GM18870 (cell line): Measurements from ENCODE around the gene SPCS1.

Source experiments
- ATAC-seq: cut with Tn5 transposase; IDR thresholded peaks from one replicate; pipeline ENCODE4 v1.9.1; 2021; ENCODE audit warnings: moderate library complexity; ENCODE audit not compliant: unreplicated experiment

Gene SPCS1

GRCh38 chr3:52694528-52695189 is 11.2 kb upstream of the SPCS1 start:
- ATAC-seq: no peak

DNA sequence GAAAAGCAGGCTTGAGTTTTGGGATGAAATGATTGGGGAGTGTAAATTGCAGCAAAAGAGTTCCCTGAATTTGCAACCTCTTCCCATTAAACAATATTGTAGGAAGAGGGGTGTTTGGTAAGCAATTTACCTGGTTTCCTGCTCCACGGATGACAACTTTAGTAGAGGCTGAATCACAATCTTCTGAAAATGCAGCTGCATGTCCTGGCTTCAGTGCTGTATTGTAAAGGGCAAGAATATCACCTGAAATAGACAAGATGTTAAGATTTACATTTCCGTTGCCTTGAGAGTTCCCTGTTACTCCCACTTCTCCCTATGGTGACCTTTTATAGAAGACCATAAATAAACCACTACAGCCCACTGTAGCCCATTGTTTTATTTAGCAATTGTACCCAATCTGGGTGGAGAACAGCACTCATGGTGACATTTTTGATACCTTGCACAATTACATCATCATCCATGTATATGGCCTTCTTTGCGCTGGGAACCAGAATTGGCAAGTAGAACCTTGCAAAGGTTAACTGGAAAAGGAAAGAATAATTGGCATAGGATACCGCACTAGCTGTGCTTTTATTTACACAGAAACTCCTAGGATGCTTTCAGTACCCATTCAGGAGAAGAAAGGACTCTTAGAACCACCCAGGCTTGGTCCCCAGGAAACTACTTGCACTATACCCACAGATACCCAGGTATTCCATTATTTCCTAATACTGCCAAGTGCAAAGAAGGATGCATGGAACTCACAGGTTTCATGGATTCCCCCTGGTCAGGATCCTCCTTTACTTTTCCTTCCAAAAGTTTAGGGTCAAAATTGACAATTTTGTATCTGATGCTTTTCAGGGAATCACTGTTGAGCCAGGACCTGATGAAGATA is 9.9 kb upstream of the SPCS1 start:
- ATAC-seq: no peak

DNA sequence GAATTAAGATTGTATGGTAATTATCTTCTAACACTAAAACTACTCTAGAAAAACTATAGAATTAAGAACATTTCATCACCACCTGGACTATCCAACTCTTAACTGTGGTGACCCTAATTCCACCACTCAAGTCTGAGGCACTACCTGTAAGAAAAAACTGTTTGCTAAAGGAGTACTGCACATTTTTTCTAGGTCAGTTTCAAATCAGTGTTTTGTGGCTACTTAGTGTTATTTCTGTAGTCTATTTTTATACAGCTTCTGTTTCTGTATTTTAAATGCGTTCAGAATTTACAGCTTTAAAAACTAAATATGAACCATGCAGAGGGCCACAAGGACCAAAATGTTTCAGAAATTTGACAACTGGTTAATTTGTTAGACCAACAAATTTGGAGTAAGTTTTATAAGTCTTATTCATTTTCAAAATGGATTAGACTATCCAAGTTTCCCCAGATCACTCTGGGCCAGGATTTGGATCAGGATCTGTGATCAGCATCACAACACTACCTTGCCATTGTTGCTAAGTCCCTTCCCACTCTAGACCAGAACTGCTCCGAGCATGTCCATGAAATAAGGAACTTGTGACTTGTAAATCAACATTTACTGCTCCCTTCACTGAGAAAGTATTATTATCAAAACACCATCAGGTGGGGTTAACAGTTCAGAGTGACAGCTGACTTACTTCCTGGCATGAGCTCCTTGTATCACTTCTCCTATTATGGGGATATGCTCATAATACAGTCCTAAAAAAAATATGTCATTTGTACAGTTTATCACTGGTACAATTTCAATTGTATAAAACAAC is 8.9 kb upstream of the SPCS1 start:
- no peak for ATAC-seq

DNA sequence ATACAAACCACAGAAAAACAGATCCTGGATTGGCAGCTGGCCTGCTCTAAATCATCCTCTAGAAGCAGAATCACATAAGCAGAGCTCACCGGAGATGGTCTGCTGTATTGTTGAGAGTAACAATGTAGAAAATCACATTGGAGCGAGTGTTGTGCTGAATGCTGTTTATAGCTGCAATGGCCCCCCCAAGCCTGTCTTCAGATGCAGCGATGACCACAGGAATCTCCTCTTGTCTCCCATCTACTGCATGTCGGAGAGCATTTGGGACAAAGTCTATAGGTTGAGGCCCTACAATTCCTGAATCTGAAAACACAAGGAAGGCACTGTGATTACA is 8.3 kb upstream of the SPCS1 start:
- no peak for ATAC-seq

DNA sequence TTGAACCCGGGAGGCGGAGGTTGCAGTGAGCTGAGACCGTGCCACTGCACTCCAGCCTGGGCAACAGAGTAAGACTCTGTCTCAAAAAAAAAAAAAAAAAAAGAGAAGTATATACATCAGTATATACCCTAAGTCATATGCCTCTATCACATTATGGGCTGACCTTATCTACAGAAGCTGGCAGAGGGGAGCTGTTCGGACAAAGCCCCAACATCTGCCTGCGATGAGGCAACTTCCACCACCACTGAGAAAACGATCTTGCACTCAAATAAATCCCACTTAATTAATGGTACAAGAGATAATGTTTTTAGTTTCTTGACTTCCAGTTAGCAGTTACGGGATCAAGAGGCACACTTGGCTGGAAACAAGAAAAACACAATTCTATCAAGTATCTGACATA is 2.6 kb upstream of the SPCS1 start:
- ATAC-seq: no peak

DNA sequence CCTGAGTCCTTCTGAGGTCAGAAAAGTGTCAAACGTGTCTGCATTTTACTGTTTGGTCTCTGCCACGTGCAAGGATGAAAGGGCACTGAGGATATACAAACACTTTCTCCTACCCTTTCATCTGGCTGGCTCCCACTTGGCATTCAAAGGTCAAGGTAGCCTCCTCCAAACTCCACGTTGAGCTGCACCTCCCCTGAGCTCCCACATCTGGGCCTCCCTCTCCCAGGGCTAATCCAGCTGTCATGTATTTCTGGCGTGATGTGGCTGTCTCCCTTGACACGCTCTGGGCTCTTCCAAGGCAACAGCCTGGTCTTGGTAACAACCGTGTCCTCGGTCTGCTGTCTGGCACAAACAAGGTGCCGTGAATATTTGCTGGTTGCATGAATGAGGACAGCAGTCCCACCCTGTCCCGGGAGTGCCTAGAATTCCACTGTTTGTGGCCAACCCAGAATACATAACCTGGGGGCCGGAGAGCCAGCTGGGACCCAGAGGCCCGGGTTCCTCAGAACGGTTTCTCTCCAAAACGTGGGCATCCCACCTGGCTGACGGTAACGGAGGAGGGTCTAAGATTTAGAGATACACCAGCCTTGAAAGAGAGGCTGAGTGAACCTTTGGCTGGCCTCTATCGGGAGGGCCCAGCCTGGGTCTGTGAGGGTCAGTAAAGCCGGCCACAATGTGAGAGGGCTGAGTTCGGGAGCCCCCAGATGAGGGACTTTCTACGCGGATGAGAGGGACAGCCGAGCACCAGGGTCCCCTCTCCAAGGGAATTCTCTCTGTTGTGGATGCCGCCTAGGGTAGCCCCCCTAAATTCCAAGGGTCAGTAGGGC is 1.1 kb upstream of the SPCS1 start:
- ATAC-seq: peak; percentile 8

DNA sequence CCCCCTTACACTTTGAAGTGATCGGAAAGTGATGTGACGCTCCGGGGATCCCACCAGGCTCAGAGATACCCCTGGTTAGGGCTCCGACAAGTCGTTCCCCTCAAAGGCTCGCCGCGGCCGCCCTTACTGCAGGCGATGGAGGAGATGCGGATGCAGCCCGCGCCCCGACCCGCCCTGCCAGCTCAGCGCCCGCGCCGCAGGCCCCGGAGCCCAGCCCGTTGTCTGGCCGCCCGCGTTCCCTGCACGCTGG is 543 bp upstream of the SPCS1 start:
- ATAC-seq: peak; percentile 18

GRCh38 chr3:52707585-52707984 is 1.7 kb downstream of the SPCS1 start:
- no peak for ATAC-seq

- no peak for ATAC-seq
These were observed 4.6 kb downstream of the SPCS1 start for GRCh38 chr3:52710512-52710911.

DNA sequence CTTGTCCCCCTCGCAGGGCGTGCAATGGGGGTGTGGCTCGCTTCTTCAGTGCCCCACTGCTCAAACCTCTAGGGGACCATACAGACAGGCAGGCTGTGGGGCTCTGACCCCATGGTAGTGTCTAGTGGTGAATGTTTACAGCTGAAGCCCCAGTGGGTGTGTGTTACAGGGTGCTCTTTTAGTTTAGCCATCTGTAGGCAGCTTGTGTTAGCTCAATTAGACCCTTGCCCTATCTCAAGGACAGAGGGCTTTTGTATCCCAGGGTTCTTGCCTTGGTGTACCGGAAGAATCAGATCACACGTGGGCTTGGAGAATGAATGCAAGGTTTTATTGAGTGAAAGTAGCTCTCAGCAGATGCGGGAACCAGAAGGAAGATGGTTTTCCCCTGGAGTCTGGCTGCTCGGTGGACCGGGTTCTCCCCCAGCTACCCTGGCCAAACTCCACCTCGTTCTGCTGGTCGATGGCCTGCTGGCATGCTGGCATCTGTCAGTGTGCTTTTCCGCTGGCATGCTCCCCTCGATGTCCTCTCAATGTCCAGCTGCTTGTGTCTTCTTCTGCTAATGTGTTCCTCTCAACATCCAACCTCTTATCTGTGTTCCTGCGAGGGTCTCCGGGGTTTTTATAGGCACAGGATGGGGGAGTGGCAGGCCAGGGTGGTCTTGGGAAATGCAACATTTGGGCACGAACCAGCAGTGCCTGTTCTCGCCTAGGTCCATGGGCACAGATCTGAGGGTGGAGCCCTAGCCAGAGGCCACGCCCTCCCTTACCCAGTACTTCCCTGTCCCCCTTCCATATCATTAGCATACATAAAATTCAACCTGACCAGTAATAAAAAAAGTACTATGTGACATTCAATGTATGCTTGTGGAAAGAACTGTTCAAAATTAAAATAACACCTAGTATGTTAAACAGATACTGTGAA is 6.6 kb downstream of the SPCS1 start:
- ATAC-seq: no peak

GRCh38 chr3:52714335-52715302 is 8.7 kb downstream of the SPCS1 start:
- no peak for ATAC-seq

GRCh38 chr3:52715714-52716305 is 9.9 kb downstream of the SPCS1 start:
- ATAC-seq: no peak

- no peak for ATAC-seq
These were observed 13.7 kb downstream of the SPCS1 start for GRCh38 chr3:52719618-52720017.

GRCh38 chr3:52721002-52721729 is 15.3 kb downstream of the SPCS1 start:
- no peak for ATAC-seq

DNA sequence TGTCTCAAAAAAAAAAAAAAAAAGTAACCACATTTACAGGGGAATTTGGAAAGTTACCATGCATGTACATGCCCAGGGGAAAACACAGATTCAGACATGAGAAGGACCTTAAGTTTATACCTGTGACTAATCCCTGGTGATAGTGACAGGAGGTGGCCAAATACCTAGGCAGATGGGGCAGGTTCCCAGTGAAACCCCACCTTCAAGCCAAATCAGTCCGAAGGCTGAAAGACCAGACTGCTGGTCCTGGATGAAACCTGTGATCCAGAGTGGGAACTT is 15.8 kb downstream of the SPCS1 start:
- no peak for ATAC-seq

- no peak for ATAC-seq
These were observed 16.6 kb downstream of the SPCS1 start for GRCh38 chr3:52722491-52722890.

DNA sequence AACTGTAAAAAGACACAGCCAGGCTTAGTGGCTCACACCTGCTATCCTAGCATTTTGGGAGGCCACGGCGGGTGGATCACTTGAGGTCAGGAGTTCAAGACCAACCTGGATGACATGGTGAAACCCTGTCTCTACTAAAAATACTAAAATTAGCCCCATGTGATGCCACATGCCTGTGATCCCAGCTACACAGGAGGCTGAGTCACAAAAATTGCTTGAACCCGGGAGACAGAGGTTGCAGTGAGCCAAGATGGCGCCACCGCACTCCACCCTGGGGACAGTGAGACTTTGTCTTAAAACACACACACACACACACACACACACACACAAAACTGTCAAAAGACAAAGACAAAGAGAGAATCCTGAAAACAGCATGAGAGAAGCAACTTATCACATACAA is 18.0 kb downstream of the SPCS1 start:
- no peak for ATAC-seq

GRCh38 chr3:52724511-52724910 is 18.6 kb downstream of the SPCS1 start:
- no peak for ATAC-seq
